GM21423 (cell line): ENCODE data around the gene ACKR1.

ENCODE experiments used
- ATAC-seq: cut with Tn5 transposase; IDR thresholded peaks from one replicate; pipeline ENCODE4 v1.9.1; 2021; ENCODE audit warnings: mild to moderate bottlenecking, moderate library complexity; ENCODE audit not compliant: unreplicated experiment

The ACKR1 gene

GRCh38 chr1:159218649-159219636, 14.3 kb downstream of the ACKR1 start:
- ATAC-seq: no peak

- no peak for ATAC-seq
These were observed 17.6 kb downstream of the ACKR1 start for GRCh38 chr1:159222075-159222865.

- no peak for ATAC-seq
These were observed 18.3 kb downstream of the ACKR1 start for GRCh38 chr1:159223004-159223403.

DNA sequence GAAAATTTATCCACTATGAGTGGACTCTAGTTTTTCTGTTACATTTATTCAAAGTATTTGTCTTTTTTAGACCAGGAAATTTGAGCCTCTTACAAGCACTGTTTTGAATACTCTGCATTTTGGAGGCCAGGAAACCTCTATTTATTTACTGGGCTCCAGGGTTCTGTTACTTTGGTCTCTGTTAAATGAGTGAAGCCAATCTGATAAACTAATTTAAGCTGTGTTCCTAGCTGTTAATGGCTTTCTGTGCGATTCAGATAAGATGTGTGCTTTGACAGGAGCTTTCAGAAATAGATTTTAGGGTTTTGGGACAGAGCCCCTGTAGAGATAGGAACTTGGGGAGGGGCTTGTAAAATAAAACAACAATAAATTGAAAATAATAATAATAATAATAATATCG, 23.9 kb downstream of the ACKR1 start:
- ATAC-seq: no peak

DNA sequence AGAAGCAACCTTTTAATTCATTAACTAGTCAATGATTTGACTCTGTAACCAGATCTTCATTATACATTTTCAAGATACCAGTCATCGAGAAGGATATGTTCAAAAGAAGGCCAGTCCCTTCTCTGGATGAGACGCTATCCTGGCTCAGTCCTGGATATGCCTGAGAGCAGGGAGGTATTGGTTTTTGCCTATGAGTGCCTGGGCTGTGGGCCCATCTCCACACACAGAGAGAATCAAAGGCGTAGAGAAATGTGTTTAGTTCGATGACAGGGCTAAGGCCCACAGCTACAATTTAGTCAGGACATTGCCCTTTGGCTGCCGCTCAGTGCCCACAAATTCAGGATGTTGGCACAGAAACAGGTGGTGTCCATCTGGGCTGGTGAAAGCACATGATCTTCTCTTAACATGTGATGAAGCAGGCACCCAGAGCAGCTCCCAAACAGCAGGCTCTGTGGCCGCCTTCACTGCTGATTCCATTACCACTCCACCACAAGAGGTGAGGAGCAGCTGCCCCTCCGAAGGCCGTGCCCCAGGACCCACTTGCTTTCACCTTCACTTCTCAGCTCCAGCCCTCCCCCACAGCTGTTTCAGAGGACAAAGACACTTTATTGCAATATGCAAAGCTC, 24.7 kb downstream of the ACKR1 start:
- no peak for ATAC-seq

DNA sequence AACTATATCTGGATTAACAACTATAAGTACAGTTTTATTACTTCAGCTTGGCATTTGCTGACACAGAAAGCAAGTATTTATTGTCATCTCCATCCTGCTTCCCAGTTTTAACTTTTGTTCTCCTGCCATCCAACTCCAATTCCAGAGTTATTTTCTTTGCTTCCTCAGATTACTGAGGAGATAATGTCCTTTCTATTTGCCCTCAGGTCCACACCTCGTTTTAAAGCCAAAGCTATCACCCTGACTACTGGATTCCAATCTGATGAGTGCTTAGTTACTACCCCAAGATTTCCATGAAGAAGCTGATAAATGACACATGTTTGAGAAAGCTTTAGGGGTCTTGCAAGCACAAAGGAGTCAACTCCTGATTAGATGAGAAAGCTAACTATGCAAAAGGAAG, 25.2 kb downstream of the ACKR1 start:
- no peak for ATAC-seq

- peak; percentile 80 for ATAC-seq
These were observed 35.0 kb downstream of the ACKR1 start for GRCh38 chr1:159239551-159240220.

GRCh38 chr1:159247266-159247665, 42.6 kb downstream of the ACKR1 start:
- no peak for ATAC-seq

- ATAC-seq: no peak
These were observed 43.6 kb downstream of the ACKR1 start for GRCh38 chr1:159248311-159248710.

DNA sequence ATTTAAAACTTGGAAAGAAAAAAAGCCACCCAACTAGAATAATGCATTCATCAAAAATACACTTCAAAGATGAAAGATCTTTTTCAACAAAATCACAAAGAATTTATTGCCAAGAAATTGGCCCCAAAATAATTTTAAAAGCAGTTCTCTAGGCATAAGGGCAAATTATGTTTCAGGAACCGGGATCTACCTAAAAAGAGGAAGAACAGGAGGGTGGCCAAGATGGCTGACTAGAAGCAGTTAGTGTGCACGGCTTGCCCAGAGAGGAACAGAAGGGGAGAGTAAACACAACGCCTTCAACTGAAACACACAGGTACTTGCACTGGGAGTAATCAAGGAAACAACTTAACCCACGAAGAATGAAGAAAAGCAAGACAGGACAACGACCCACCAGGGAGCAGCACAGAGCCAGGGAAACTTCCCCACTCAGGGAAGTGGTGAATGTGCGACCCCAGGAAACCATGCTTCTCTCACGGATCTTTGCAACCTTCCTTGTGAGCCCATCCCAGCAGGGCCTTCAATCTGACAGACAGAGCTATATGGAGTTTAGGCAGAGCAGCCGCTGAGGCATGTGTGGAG, 46.1 kb downstream of the ACKR1 start:
- no peak for ATAC-seq
